ENCODE results near the gene SPATA13. TPM values are rescaled to one million over a fixed set of nuclear protein-coding genes. Genes with fewer than 3 reads are reported as not detected.

The SPATA13 gene
- total and polyA plus RNA-seq, 2 experiments from 2014 or later, result 12.4 to 19.4 TPM

DNA sequence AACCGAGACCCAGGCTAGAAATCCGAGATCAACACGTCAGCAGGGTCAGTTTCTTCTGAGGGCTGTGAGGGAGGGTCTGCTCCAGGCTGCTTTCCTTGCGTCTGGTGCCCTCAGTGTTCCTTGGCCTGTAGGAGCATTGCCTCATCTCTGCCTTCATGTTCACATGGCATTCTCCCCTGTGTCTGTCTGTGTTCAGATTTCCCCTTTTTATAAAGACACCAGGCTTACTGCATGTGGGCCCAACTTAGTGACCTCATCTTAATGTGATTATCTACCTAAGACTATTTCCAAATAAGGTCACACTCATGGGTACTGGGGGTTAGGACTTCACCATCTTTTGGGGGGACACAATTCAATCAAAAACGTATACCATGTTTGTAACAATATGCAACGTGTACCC is 91.6 kb downstream of the SPATA13 start:
- TF ChIP-seq, protein P1, sequence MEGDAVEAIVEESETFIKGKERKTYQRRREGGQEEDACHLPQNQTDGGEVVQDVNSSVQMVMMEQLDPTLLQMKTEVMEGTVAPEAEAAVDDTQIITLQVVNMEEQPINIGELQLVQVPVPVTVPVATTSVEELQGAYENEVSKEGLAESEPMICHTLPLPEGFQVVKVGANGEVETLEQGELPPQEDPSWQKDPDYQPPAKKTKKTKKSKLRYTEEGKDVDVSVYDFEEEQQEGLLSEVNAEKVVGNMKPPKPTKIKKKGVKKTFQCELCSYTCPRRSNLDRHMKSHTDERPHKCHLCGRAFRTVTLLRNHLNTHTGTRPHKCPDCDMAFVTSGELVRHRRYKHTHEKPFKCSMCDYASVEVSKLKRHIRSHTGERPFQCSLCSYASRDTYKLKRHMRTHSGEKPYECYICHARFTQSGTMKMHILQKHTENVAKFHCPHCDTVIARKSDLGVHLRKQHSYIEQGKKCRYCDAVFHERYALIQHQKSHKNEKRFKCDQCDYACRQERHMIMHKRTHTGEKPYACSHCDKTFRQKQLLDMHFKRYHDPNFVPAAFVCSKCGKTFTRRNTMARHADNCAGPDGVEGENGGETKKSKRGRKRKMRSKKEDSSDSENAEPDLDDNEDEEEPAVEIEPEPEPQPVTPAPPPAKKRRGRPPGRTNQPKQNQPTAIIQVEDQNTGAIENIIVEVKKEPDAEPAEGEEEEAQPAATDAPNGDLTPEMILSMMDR (IDR thresholded peaks at IDR 0.05; ENCODE audit: poor library complexity), result no peak
- no peak for TF ChIP-seq EZH2phosphoT487 (IDR thresholded peaks at IDR 0.05; ENCODE audit: low read depth, severe bottlenecking, unreplicated experiment)
- TF ChIP-seq EZH2 (IDR thresholded peaks at IDR 0.05; ENCODE audit: borderline replicate concordance), result no peak
- Histone ChIP-seq H3K27me3 (no peaks in the 10 kb centered on the region), H3K27ac (no peak overlapping the region), H3K36me3 (replicated peaks; ENCODE audit: insufficient read depth, low read depth) (no peaks in the 10 kb centered on the region), H3K9me2 (replicated peaks; ENCODE audit: insufficient read depth) (no peaks in the 10 kb centered on the region), H3K9me3 (ENCODE audit: low read depth) (no peaks in the 10 kb centered on the region), H3K79me2 (no peaks in the 10 kb centered on the region), H3K4me3 (no peak overlapping the region), H3K4me1 (ENCODE audit: insufficient read depth) (no peaks in the 10 kb centered on the region), H2AFZ (no peak overlapping the region), H4K20me1 (ENCODE audit: insufficient read depth, poor library complexity, severe bottlenecking) (no peaks in the 10 kb centered on the region), H3K4me2 (no peak overlapping the region)
- DNase-seq (ENCODE audit: low spot score), result no peak
- 83% methylated on average over 6 of the region's 6 CpGs for WGBS (ENCODE audit: low lambda C conversion rate, missing lambda C conversion rate)

DNA sequence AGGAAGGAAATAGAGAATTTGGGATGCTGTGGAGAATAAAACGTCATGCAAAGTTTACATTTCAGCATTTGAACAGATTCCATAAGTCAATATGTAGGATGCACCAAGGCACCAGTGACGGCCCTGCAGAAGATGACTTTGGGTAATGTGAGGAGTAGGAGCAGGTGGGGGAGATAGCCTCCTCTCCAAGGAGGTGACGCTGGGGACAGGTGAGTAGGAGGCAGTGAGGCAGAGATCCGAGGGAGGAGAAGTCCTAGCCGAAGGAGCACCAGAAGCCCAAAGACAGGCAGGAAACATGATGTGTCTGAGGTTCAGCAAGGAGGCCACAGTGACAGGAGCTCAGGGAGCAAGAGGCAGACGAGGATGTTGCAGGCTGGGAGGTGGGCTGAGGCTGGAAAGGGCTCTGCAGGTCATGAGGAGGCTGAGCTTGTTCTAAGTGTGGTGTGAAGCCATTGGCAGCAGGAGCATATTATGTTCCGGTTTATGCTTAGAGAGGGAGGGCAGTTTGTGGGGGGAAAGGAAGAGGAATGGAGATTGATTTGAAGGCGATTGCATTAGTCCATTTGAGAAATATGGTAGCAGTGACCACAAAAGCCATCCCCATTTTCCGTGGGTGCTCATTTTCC is 93.1 kb downstream of the SPATA13 start:
- TF ChIP-seq, protein P1 (IDR thresholded peaks at IDR 0.05; ENCODE audit: poor library complexity), result no peak
- TF ChIP-seq EZH2phosphoT487 (IDR thresholded peaks at IDR 0.05; ENCODE audit: low read depth, severe bottlenecking, unreplicated experiment) (no peak), EZH2 (IDR thresholded peaks at IDR 0.05; ENCODE audit: borderline replicate concordance) (no peak)
- WGBS (ENCODE audit: low lambda C conversion rate, missing lambda C conversion rate), result 94% methylated on average over 9 of the region's 9 CpGs
- DNase-seq (ENCODE audit: low spot score), result no peak
- Histone ChIP-seq H3K27ac (no peak overlapping the region), H3K9me3 (ENCODE audit: low read depth) (no peaks in the 10 kb centered on the region), H2AFZ (no peak overlapping the region), H3K4me3 (no peak overlapping the region), H3K27me3 (no peaks in the 10 kb centered on the region), H3K4me1 (ENCODE audit: insufficient read depth) (no peaks in the 10 kb centered on the region), H3K79me2 (no peaks in the 10 kb centered on the region), H4K20me1 (ENCODE audit: insufficient read depth, poor library complexity, severe bottlenecking) (no peaks in the 10 kb centered on the region), H3K36me3 (replicated peaks; ENCODE audit: insufficient read depth, low read depth) (no peaks in the 10 kb centered on the region), H3K9me2 (replicated peaks; ENCODE audit: insufficient read depth) (no peaks in the 10 kb centered on the region), H3K4me2 (no peak overlapping the region)

DNA sequence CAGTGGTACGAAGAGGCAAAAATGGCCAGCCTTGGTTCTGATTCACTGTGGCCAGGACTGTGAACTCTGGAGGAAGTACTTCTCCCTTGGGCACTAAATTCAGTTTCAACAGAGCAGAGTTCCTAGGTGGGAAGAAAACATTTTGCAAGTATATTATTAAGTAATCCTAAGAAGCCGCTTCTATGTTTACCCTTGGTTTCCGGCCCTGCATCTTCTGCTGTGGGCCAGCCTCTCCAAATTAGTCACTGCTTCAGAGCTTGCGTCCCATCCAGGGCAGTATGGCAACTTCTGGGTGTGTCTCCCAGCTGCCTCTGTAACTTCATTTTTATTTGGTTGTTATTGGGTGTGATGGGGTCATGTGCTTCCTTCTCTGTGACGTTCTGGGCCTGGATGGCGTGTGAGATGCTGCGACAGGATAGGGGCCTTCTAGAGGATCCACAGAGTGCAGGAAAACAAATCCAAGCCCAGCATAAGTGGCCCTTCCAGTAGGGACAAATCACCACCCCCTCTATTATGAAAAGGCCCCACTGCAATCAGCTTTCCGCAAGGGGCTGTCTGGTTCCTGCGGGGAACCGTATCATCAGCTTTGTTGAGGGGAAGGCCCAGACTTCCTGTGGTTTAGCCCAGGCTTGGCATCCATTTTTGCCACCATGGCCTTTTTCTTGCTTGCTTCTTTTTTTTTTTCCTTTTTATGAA is 93.8 kb downstream of the SPATA13 start:
- H3K79me2 ChIP-seq, result no peaks in the 10 kb centered on the region
- H3K9me2 ChIP-seq (replicated peaks; ENCODE audit: insufficient read depth), result no peaks in the 10 kb centered on the region
- no peak overlapping the region for H2AFZ ChIP-seq
- no peaks in the 10 kb centered on the region for H3K9me3 ChIP-seq (ENCODE audit: low read depth)
- no peaks in the 10 kb centered on the region for H3K4me1 ChIP-seq (ENCODE audit: insufficient read depth)
- TF ChIP-seq, protein P1 (IDR thresholded peaks at IDR 0.05; ENCODE audit: poor library complexity), result no peak
- no peak for TF ChIP-seq EZH2phosphoT487 (IDR thresholded peaks at IDR 0.05; ENCODE audit: low read depth, severe bottlenecking, unreplicated experiment)
- TF ChIP-seq EZH2 (IDR thresholded peaks at IDR 0.05; ENCODE audit: borderline replicate concordance), result no peak
- no peaks in the 10 kb centered on the region for H3K27me3 ChIP-seq
- H3K4me3 ChIP-seq, result no peak overlapping the region
- 89% methylated on average over 10 of the region's 10 CpGs for WGBS (ENCODE audit: low lambda C conversion rate, missing lambda C conversion rate)
- no peaks in the 10 kb centered on the region for H3K36me3 ChIP-seq (replicated peaks; ENCODE audit: insufficient read depth, low read depth)
- H4K20me1 ChIP-seq (ENCODE audit: insufficient read depth, poor library complexity, severe bottlenecking), result no peaks in the 10 kb centered on the region
- no peak overlapping the region for H3K4me2 ChIP-seq
- no peak overlapping the region for H3K27ac ChIP-seq
- no peak for DNase-seq (ENCODE audit: low spot score)
